Measurements from ENCODE around the gene NR5A2.
A peak's percentile ranks its signal among the peaks of the same experiment; 100 is the strongest.

The NR5A2 gene

DNA sequence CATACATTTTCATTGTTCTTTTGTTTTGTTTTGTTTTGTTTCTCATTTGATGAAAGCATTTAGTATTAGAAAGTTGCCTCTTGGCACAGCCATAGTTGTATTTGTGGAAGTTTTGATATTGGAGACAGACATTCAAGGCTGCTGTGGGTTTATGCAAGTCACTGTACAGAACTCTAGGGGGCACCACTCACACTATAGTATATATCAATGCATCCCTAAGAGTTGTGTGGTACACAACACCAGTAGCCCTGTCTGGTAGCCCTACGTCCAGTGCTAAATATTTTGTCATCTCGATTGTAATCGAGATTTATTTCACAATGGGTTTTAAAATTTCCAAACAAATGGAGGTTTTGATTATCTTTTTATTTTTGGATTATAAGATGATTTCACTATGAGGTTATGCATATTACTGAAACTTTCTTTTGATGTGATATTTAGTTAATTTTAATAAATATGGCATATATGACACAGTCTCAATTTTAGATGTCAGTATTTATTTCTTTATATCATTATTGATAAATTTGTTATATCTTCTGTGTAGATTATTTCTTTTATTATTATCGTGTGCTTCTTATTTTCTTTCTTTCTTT, 112.2 kb downstream of the NR5A2 start:
- DNase-seq, result peak; percentile 31
- CTCF ChIA-PET, result interaction anchor here (0.6 to 2.4 kb wide), 22 partner anchors 9 to 875 kb away, joined by 3 to 10 read pairs (median 3); no protein-coding TSS in a partner anchor
- Mint-ChIP-seq H3K27ac (no peak overlapping the region), H3K4me1 (no peaks in the 10 kb centered on the region), H3K4me3 (no peak overlapping the region), H3K9me3 (no peaks in the 10 kb centered on the region), H3K27me3 (no peaks in the 10 kb centered on the region), H3K36me3 (no peaks in the 10 kb centered on the region)

- no peak overlapping the region for H3K4me3 Mint-ChIP-seq
- DNase-seq, result no peak
- H3K36me3 Mint-ChIP-seq, result no peaks in the 10 kb centered on the region
- no peak overlapping the region for H3K27ac Mint-ChIP-seq
- CTCF ChIA-PET, result interaction anchor here (0.7 to 1.5 kb wide), 6 partner anchors 10 to 347 kb away, joined by 3 to 5 read pairs (median 4); no protein-coding TSS in a partner anchor
- no peaks in the 10 kb centered on the region for H3K9me3 Mint-ChIP-seq
- no peaks in the 10 kb centered on the region for H3K27me3 Mint-ChIP-seq
- H3K4me1 Mint-ChIP-seq, result peaks cover 3% of the 10 kb centered on the region
Observed at GRCh38 chr1:200143347-200143746, 115.8 kb downstream of the NR5A2 start.

- CTCF ChIA-PET, result interaction anchor here (0.7 to 0.9 kb wide), 2 partner anchors 129 to 134 kb away, joined by 3 read pairs; no protein-coding TSS in a partner anchor
- no peaks in the 10 kb centered on the region for H3K27me3 Mint-ChIP-seq
- no peaks in the 10 kb centered on the region for H3K9me3 Mint-ChIP-seq
- peaks cover 6% of the 10 kb centered on the region for H3K4me1 Mint-ChIP-seq
- H3K36me3 Mint-ChIP-seq, result no peaks in the 10 kb centered on the region
- no peak overlapping the region for H3K27ac Mint-ChIP-seq
- no peak overlapping the region for H3K4me3 Mint-ChIP-seq
- no peak for DNase-seq
Observed at GRCh38 chr1:200146100-200146499, 118.6 kb downstream of the NR5A2 start.

DNA sequence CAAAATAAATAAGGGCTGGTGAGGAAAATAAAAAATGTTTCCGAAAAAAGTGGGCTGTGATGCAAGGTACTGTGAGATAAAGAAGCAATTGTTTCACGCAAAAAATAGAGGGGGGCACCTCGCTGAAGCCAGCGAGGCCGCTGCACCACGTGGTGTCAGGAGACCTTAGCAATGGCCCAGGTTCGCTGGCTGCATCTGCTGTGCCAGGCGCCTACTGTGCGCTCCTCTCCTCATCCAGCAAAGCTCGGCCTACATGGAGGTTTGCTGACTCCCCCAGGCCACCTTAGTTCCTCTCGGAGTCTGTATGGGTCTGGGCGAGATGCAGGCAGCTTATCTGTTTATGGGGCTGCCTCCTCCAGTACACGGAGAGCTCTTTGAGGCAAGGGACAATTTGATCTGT, 119.6 kb downstream of the NR5A2 start:
- CTCF ChIA-PET, result interaction anchor here (0.9 kb wide), 1 partner anchor 133 kb away, joined by 3 read pairs; no protein-coding TSS in a partner anchor
- no peak for DNase-seq
- H3K4me3 Mint-ChIP-seq, result no peak overlapping the region
- H3K27me3 Mint-ChIP-seq, result no peaks in the 10 kb centered on the region
- H3K9me3 Mint-ChIP-seq, result no peaks in the 10 kb centered on the region
- no peak overlapping the region for H3K27ac Mint-ChIP-seq
- peaks cover 6% of the 10 kb centered on the region for H3K4me1 Mint-ChIP-seq
- no peaks in the 10 kb centered on the region for H3K36me3 Mint-ChIP-seq

DNA sequence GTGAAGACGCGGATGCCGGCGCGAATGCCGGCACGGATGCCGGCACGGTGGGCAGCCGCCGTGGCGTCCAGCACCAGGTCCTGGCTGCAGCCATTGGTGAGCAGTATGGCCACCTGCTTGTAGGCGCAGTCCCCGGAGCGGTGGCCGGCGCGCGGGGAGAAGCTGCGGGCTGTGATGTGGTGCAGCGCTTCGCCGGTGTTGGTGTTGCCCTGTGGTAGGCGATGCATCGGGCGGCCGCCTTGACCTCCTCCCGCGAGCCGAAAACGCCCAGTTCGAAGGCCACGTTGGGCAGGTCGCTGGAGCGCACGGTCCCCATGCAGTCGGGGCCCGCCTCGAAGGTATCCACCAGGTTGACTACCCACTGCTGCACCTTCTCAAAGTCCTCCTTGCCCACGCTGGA, 120.2 kb downstream of the NR5A2 start:
- Mint-ChIP-seq H3K27me3 (no peaks in the 10 kb centered on the region), H3K4me1 (peaks cover 8% of the 10 kb centered on the region), H3K4me3 (no peak overlapping the region), H3K27ac (no peak overlapping the region), H3K9me3 (no peaks in the 10 kb centered on the region), H3K36me3 (no peaks in the 10 kb centered on the region)
- CTCF ChIA-PET, result no interaction called here
- DNase-seq, result no peak

DNA sequence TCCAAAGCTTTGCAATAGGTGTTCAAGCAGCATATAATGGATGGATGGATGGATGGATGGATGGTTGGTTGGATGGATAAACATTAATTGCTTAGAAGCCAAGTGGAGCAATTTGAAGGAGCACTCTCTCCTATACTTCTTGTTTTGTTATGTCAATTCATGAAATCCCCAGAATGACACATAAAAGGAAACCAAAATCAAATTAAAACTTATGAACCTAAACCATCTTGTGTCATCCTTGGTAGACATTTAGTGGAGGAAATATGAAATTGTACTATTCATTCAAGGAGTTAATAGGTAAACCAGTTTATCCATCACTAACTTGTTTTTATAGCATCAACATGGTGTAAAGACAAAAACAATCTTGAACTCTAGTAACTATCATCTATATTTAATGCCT, 122.5 kb downstream of the NR5A2 start:
- Mint-ChIP-seq H3K27me3 (no peaks in the 10 kb centered on the region), H3K27ac (no peak overlapping the region), H3K9me3 (no peaks in the 10 kb centered on the region), H3K4me3 (no peak overlapping the region), H3K36me3 (peaks cover 2% of the 10 kb centered on the region), H3K4me1 (peaks cover 27% of the 10 kb centered on the region)
- CTCF ChIA-PET, result interaction anchor here (0.6 kb wide), 2 partner anchors 193 to 227 kb away, joined by 3 read pairs; no protein-coding TSS in a partner anchor
- no peak for DNase-seq

- Mint-ChIP-seq H3K4me1 (peaks cover 28% of the 10 kb centered on the region), H3K27me3 (no peaks in the 10 kb centered on the region), H3K36me3 (peaks cover 2% of the 10 kb centered on the region), H3K27ac (no peak overlapping the region), H3K4me3 (no peak overlapping the region), H3K9me3 (no peaks in the 10 kb centered on the region)
- no peak for DNase-seq
- CTCF ChIA-PET, result no interaction called here
Observed at GRCh38 chr1:200150721-200151120, 123.2 kb downstream of the NR5A2 start.

- H3K27ac Mint-ChIP-seq, result no peak overlapping the region
- no peak overlapping the region for H3K4me3 Mint-ChIP-seq
- peaks cover 25% of the 10 kb centered on the region for H3K4me1 Mint-ChIP-seq
- peaks cover 2% of the 10 kb centered on the region for H3K36me3 Mint-ChIP-seq
- no peak for DNase-seq
- CTCF ChIA-PET, result interaction anchor here (1.4 kb wide), 1 partner anchor 123 kb away, joined by 3 read pairs; no protein-coding TSS in a partner anchor
- H3K27me3 Mint-ChIP-seq, result no peaks in the 10 kb centered on the region
- no peaks in the 10 kb centered on the region for H3K9me3 Mint-ChIP-seq
Observed at GRCh38 chr1:200152336-200152735, 124.8 kb downstream of the NR5A2 start.

DNA sequence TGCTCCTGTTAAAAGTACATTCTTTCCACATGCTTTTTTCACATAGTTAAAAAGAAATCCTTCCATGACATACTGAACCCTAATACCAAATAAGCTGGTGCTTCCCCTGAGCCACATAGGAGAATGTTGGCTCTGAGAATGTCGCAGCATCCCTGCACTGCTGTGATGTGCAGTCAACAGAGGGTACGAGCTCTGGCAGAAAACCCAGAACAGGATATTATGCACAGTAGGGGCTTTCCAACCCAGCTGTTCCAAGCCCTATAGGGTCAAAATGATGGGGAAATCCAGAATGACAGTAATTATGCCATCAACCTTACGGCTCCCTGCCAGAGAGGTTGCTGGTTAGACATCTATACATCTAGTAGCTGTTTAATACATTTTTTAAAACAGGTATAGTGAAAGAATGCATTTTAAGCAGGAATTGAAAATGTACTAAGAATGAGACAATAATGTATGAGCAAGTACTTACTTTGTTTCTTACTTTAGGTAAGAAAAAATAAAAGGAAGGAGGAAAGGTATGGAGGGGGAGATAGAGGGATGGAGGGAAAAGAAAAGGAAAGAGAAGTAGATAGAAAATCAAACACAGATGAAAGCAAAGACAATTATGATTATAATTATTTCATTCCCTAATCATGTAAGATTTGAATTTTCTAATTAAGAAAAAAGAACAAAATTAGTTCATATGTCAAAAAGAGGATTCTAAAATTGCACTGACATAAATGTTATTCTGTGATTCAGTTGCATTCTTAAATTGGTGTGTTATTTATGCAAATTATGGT, 126.0 kb downstream of the NR5A2 start:
- CTCF ChIA-PET, result interaction anchor here (0.9 to 1.6 kb wide), 5 partner anchors 10 to 376 kb away, joined by 3 to 4 read pairs (median 3); no protein-coding TSS in a partner anchor
- peaks cover 2% of the 10 kb centered on the region for H3K36me3 Mint-ChIP-seq
- no peak overlapping the region for H3K4me3 Mint-ChIP-seq
- H3K27ac Mint-ChIP-seq, result peak overlapping the region; percentile 87
- H3K9me3 Mint-ChIP-seq, result no peaks in the 10 kb centered on the region
- H3K4me1 Mint-ChIP-seq, result peaks cover 25% of the 10 kb centered on the region
- H3K27me3 Mint-ChIP-seq, result no peaks in the 10 kb centered on the region
- DNase-seq, result peak; percentile 26

DNA sequence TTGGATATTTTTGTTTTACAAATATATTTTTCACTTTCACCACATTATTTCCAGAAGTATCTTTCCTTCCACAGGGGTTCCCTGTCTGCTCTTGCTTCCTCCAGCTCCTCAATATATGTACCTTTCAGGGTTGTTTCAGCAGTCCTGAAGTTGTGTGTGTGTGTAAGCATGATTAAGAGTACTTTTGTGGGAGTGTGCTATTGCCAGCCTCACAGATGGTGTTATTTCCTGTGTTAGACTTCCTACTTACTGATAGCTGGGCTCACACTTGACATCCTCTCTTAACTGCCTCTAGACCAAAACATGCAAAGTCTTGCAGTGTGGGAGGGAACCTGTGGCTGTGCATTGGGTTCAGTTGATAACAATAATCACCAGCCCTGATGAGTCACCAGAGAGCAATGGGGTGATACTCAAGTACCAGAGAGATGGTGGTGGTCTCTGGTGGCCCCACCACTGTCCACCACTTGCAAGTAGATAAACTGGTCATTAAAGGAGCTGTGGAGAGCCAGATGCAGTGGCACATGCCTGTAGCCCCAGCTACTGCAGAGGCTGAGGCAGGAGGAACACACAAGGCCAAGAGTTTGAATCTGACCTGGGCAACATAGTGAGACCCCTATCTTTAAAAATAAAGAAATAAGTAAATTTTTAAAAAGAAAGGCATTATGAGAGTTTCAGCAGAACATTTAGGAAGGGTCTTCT, 126.7 kb downstream of the NR5A2 start:
- H3K4me3 Mint-ChIP-seq, result no peak overlapping the region
- peaks cover 25% of the 10 kb centered on the region for H3K4me1 Mint-ChIP-seq
- peak overlapping the region; percentile 91 for H3K27ac Mint-ChIP-seq
- no peaks in the 10 kb centered on the region for H3K27me3 Mint-ChIP-seq
- CTCF ChIA-PET, result interaction anchor here (0.9 to 1.6 kb wide), 2 partner anchors 10 to 376 kb away, joined by 3 to 4 read pairs; no protein-coding TSS in a partner anchor
- peak; percentile 59 for DNase-seq
- peaks cover 2% of the 10 kb centered on the region for H3K36me3 Mint-ChIP-seq
- no peaks in the 10 kb centered on the region for H3K9me3 Mint-ChIP-seq

DNA sequence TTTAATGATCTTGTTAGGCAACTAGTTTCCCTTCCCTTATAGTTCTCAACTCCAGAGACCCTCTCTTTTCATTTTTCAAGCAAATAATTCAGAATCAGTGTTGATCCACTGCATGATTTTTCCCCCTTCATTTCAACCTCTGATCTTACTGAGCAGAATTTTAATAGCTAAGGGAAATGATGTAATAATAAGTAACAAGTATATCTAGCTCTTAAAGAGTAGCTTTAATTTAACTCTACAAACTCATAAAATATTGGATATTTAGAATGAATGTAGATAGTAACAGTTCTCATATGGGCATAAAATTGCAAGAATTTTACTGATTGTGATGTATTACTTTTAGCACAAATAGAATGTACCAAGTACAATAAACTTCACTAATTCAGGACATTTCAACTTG, 130.2 kb downstream of the NR5A2 start:
- Mint-ChIP-seq H3K9me3 (no peaks in the 10 kb centered on the region), H3K4me3 (no peak overlapping the region), H3K27ac (no peak overlapping the region), H3K4me1 (peaks cover 20% of the 10 kb centered on the region), H3K36me3 (peaks cover 2% of the 10 kb centered on the region), H3K27me3 (peaks cover 4% of the 10 kb centered on the region)
- DNase-seq, result no peak
- CTCF ChIA-PET, result no interaction called here

- H3K9me3 Mint-ChIP-seq, result no peaks in the 10 kb centered on the region
- DNase-seq, result no peak
- H3K36me3 Mint-ChIP-seq, result no peaks in the 10 kb centered on the region
- H3K4me3 Mint-ChIP-seq, result no peak overlapping the region
- CTCF ChIA-PET, result interaction anchor here (1.6 kb wide), 1 partner anchor 22 kb away, joined by 4 read pairs; no protein-coding TSS in a partner anchor
- no peaks in the 10 kb centered on the region for H3K4me1 Mint-ChIP-seq
- peaks cover 4% of the 10 kb centered on the region for H3K27me3 Mint-ChIP-seq
- H3K27ac Mint-ChIP-seq, result no peak overlapping the region
Observed at GRCh38 chr1:200161801-200162200, 134.3 kb downstream of the NR5A2 start.

- H3K27me3 Mint-ChIP-seq, result peaks cover 5% of the 10 kb centered on the region
- no peak overlapping the region for H3K4me3 Mint-ChIP-seq
- CTCF ChIA-PET, result no interaction called here
- no peak overlapping the region for H3K27ac Mint-ChIP-seq
- no peak for DNase-seq
- H3K36me3 Mint-ChIP-seq, result no peaks in the 10 kb centered on the region
- no peaks in the 10 kb centered on the region for H3K4me1 Mint-ChIP-seq
- no peaks in the 10 kb centered on the region for H3K9me3 Mint-ChIP-seq
Observed at GRCh38 chr1:200162258-200162657, 134.7 kb downstream of the NR5A2 start.

DNA sequence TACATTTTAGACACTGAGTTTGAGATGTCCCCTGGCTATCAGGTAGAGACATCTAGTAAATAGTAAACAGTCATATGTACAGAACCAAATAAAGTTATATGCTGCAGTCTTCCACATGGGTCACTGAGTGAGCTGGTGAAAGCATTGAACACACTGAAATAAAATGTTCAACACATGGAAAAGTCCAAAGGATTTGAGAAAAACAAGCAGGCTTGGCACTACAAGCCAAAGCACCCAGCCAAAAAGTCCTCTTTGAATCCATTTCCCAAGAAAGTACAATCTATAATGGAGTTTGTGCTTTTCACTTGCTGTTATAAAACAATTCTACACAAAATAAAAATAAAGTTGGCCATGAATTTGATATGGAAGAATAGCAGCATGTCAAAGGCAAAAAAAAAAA, 135.4 kb downstream of the NR5A2 start:
- H3K36me3 Mint-ChIP-seq, result no peaks in the 10 kb centered on the region
- DNase-seq, result no peak
- H3K4me1 Mint-ChIP-seq, result no peaks in the 10 kb centered on the region
- CTCF ChIA-PET, result no interaction called here
- H3K9me3 Mint-ChIP-seq, result no peaks in the 10 kb centered on the region
- no peak overlapping the region for H3K4me3 Mint-ChIP-seq
- H3K27ac Mint-ChIP-seq, result no peak overlapping the region
- H3K27me3 Mint-ChIP-seq, result peaks cover 8% of the 10 kb centered on the region
